GM19240 (cell line): ENCODE measurements around the gene PIGH.

Experiments used
- DNase-seq: peaks from one replicate; pipeline ENCODE4 v3.0.0; 2011; ENCODE audit warnings: low spot score; ENCODE audit not compliant: insufficient read length

The PIGH gene

DNA sequence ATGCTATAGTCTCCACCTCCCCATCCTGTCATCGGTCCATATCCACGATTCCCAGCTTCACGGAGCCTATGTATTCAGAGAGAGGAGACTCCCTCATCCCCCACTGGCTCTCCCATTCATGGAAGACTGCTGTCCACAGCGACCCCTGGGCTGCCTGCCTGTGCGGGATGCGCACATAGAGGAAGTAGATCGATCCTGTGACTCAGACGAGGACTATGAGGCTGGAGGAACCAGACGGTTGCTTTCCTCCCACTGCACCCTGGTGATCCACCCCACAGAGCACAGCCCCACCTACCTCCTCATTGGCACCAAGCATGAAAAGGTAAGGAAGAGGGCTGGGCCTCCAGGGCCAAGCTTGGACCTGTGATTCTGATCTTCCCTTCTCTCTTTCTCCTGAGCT lies 24.4 kb downstream of the PIGH start:
- no peak for DNase-seq

DNA sequence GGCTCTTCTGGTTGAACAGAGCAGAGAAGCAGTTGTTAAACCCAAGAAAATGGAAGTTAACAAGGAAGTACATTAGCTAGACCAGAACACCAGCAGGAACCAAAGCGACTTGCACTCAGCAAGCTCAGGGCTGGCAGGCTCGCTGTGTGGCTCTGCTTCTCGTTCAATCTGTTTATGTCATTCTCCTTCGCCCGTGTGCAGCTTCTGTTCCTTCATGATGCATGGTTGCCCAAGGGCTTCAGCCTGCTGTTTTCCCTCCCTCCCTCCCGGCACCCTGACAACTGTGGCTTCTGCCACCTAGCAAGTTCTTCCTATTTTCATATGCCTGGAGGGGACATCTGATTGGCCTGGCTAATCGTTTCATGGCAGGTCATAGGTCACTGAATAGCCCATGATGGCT lies 25.3 kb downstream of the PIGH start:
- no peak for DNase-seq

DNA sequence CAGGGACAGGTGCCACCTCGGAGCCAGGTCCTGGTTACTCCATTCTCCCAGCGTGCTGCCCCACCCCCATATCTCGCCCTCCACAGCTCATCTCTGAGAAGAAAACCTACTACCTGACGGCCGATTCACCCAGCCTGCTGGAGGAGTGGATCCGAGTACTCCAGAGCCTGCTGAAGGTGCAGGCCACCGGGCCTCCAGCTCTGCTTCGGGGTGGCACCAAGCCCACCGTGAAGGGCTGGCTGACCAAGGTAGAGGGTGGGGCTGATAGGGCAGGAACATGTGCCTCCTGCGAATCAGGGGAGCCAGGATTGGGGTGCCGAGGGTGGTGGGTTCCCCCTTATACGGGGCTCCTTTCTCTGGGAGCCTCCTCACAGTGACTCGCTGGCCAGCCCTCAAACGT lies 25.9 kb downstream of the PIGH start:
- DNase-seq, result no peak

DNA sequence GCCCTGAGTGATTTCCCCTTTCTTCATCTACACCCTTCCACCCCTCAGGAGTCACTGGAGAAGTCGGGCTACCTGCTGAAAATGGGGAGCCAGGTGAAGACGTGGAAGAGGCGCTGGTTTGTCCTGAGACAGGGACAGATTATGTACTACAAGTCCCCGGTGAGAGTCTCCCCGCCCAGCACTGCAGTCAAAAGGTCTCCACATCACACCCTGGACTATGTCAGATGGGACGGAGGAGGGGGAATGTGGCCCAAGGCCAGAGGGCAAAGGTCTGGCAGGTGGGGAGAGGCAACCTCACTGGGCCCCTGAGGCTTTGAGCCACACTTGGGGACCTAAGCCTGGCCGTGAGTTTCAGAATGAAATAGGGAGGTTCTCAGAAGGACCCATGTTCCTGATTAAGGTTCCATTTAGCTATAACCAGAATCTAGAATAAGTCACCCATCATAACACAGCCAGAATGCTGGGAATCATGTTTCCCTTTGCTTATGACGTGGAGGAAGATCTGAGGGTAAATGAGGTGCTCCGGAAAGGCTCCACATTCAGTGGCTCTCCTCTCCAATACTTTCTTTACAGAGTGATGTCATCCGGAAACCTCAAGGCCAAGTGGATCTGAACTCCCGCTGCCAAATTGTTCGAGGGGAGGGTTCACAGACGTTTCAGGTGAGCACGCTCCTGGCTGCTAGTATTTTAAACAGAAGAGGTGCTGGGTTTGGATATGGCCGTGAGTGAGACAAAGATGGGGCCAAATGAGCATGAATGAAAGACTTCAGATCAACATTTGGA lies 26.6 kb downstream of the PIGH start:
- DNase-seq, result no peak

- DNase-seq, result no peak
These were observed 27.5 kb downstream of the PIGH start for GRCh38 chr14:67572608-67573007.

DNA sequence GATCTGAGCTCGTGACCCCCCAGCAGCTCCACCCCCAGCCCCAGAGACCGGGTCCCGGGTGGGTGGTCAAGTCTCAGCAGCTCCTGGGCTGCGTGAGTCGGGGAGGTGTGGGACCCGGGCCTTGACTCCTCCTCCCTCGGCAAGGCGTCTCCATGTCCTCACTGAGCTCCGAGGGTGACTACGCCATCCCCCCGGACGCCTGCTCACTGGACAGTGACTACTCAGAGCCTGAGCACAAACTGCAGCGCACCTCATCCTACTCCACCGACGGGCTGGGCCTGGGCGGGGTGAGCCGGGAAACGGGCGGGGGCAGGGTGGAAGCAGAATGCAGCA lies 28.1 kb downstream of the PIGH start:
- no peak for DNase-seq

GRCh38 chr14:67571275-67571990 lies 28.6 kb downstream of the PIGH start:
- peak; percentile 55 for DNase-seq

GRCh38 chr14:67570453-67570852 lies 29.6 kb downstream of the PIGH start:
- no peak for DNase-seq

- DNase-seq, result no peak
These were observed 30.3 kb downstream of the PIGH start for GRCh38 chr14:67569651-67570290.

- no peak for DNase-seq
These were observed 30.9 kb downstream of the PIGH start for GRCh38 chr14:67569011-67569650.

- DNase-seq, result no peak
These were observed 32.4 kb downstream of the PIGH start for GRCh38 chr14:67567654-67568053.

DNA sequence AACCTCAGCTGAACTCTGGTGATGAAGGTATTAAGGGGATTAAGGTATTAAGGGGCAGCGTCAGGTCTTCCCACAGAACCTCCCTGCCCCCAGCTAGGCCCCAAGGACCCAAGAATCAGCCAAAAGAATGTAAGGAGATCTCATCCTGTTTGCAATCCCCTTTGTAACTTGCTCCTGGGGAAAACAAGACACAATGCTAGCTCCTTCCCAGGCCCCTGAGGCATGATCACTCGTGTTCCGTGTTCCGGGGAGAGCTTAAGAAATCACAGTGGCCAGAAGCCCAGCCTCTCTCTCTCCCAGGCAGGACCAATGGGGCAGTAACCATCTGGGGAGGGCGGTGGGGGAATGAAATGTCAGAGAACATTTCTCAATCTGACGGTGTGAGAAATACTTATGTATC lies 33.2 kb downstream of the PIGH start:
- DNase-seq, result no peak

- no peak for DNase-seq
These were observed 35.8 kb downstream of the PIGH start for GRCh38 chr14:67564236-67564635.

DNA sequence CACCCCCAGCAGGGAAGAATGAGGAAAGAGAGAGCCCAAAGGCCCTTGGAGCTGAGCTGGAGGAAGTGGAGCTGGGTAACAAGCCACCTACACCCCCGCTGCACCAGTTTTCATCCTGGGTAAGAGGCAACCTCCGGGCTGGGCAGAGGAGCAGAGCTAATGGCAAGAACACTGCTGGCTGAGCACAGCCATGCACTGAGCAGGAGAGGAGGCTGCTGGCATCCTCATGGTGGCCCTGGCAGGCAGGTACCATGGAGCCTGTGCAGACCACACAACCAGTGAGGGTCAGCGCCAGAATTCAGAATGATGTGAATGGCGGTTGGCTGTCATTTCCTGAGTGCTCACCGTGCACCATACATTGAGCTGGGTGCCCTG lies 37.3 kb downstream of the PIGH start:
- no peak for DNase-seq

- no peak for DNase-seq
These were observed 37.9 kb downstream of the PIGH start for GRCh38 chr14:67562025-67562775.

DNA sequence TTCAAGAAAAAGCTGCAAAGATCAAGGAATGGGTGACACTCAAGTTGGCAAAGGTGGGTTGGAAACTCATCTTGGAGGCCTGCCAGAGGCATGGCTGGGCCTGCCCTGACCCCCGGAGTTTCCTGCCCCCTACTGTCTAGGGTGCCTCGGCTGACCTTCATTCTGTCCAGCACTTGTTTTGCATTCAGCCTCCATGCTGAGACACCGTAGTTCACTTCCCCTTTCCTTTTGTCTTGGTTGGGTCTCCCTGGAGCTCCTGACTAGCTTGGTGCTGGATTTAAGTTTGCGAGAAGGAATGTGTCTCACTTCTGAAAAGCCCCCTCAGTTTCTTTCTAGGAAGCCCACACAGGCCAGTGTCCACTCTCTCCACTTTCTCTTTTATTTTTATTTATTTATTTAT lies 40.4 kb downstream of the PIGH start:
- no peak for DNase-seq

DNA sequence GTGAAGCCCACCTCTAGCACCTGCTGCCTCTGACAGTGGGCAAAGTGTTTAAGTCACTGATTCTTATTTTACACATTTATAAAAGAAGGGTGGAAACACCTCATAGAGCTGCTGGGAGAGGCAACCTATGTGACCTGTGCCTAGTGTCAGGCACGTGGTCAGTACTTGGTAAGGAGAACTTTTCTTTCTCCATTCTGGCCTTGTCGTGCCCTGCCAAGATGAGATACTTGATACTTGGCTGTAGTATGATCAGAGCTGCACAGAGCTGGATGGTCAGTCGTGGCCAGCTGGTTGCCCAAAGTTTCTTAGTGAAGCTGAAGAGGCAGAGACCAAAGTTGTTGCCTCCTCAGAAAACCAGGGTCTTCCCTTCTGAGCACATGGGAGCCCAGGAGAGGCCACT lies 42.4 kb downstream of the PIGH start:
- no peak for DNase-seq

GRCh38 chr14:67557118-67557517 lies 43.0 kb downstream of the PIGH start:
- DNase-seq, result no peak

GRCh38 chr14:67556671-67557070 lies 43.4 kb downstream of the PIGH start:
- no peak for DNase-seq

DNA sequence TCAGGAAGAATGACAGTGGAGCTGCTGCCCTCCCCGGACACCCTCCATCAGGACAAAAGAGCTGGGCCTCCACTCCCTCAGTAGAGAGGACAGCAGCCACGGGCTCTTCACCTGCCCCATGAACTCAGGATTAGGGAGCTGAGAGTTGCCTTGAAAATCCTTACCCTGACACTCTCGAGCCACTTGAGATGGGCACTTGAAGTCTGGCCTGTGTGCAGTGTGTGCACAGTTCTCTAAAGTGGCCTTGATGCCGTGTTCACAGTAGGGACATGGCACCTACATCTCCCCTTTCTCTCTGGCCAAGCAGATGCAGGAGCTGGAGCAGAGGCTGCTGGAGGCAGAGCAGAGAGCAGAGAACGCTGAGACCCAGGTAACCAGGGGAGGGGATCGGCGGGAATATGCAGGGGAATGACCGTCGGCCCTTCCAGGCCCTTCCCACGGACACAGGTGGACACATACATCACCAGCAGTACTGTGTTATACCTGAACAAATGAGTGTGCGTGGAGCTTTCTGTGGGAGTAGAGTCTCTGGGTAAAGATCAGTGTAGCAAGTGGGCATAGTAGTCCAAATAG lies 44.5 kb downstream of the PIGH start:
- no peak for DNase-seq

DNA sequence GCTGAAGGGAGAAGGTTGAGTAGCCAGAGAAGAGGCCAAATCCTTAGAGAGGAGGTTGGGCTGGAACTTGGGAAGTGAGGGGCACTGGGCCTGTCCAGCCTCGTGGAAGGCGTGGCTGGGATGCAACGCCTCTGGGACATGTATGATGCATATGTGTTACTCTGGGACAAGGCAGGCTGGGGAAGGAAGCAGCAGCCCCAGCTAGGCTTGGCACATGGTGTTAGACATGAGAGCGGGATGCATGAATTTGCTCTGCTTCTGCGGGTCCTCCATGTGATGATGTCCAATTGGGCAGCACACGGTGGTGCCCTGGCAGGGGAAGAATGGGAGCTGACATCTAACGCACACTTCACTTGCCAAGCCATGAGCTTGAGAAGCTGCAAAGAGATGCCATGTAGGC lies 45.7 kb downstream of the PIGH start:
- no peak for DNase-seq
